ENCODE measurements around the gene GNA15.
"Not testable (repeated sequence)": the region's sequence is repeated elsewhere in the genome, so short reads cannot be mapped to it uniquely, and the experiment has no call there.

GNA15 gene, protein sequence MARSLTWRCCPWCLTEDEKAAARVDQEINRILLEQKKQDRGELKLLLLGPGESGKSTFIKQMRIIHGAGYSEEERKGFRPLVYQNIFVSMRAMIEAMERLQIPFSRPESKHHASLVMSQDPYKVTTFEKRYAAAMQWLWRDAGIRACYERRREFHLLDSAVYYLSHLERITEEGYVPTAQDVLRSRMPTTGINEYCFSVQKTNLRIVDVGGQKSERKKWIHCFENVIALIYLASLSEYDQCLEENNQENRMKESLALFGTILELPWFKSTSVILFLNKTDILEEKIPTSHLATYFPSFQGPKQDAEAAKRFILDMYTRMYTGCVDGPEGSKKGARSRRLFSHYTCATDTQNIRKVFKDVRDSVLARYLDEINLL

DNA sequence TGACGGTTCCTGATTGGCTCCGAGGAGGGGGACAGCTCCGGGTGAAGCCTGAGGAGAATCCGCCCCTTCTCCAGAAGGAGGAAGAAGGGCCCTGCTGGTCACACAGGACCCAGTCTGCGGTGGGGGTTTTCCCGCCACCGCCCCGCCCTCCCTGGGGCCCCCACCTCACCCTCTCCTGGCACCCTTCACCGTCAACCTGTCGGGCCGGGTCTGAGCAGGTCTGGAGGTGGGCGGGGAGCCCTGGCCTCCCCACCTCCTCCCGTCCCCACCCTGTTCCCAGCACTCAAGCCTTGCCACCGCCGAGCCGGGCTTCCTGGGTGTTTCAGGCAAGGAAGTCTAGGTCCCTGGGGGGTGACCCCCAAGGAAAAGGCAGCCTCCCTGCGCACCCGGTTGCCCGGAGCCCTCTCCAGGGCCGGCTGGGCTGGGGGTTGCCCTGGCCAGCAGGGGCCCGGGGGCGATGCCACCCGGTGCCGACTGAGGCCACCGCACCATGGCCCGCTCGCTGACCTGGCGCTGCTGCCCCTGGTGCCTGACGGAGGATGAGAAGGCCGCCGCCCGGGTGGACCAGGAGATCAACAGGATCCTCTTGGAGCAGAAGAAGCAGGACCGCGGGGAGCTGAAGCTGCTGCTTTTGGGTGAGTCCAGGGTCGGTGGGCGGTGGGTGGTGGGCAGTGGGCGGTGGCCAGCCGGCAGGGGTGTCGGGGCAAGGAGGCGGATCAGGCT is at the start of gene GNA15:
TSS of gene GNA15 (plus strand) at position 73 of the 723 bp plus-strand sequence. CDS start at position 491, 418 bp downstream.
- no peaks in the 10 kb centered on the region for H3K4me1 ChIP-seq (ENCODE audit: control insufficient read depth, insufficient read depth, low read length)
- H3K36me3 ChIP-seq (ENCODE audit: control insufficient read depth in 2 of 2, insufficient read depth in 1 of 2, low read length in 2 of 2) = no peaks in the 10 kb centered on the region
- no peak within 1 kb of the TSS for H3K4me3 ChIP-seq (ENCODE audit: low read depth, low read length)
- peak; percentile 61 for TF ChIP-seq KLF1 (tag by site-specific recombination; IDR thresholded peaks at IDR 0.05)
- TF ChIP-seq ZNF529 (tag by site-specific recombination; IDR thresholded peaks at IDR 0.05; ENCODE audit: insufficient replicate concordance) = no peak
- TF ChIP-seq ZBTB21 (tag by site-specific recombination; IDR thresholded peaks at IDR 0.05) = no peak
- CTCF ChIA-PET = interaction anchor here (1.2 to 2.4 kb wide), 3 partner anchors 10 to 173 kb away, joined by 3 to 13 read pairs (median 4); no protein-coding TSS in a partner anchor
- H3K9me3 ChIP-seq (ENCODE audit: control insufficient read depth, insufficient read depth, low read depth, low read length) = no peaks in the 10 kb centered on the region
- POLR2A ChIA-PET = no interaction called here
- H3K27ac ChIP-seq (ENCODE audit: extremely low read depth, low read depth, low read length) = no peak within 1 kb of the TSS

DNA sequence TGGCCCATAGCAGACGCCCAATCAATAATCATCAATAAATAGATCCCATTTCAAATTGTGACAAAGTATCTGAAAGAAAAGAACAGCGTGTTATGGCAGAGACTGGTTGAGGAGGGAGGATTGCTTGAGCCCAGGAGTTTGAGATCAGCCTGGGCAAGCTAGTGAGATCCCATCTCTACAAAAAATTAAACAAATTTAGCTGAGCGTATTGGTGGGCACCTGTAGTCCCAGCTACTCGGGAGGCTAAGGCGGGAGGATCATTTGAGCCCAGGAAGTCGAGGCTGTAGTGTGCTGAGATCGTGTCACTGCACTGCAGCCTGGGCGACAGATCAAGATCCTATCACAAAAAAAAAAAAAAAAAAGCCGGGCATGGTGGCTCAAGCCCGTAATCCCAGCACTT is 48.1 kb upstream of the GNA15 start:
- Histone ChIP-seq H3K4me3 (ENCODE audit: low read depth, low read length) (no peak overlapping the region), H3K9me3 (ENCODE audit: control insufficient read depth, insufficient read depth, low read depth, low read length) (no peaks in the 10 kb centered on the region), H3K27ac (ENCODE audit: extremely low read depth, low read depth, low read length) (no peak overlapping the region), H3K4me1 (ENCODE audit: control insufficient read depth, insufficient read depth, low read length) (no peaks in the 10 kb centered on the region), H3K36me3 (ENCODE audit: control insufficient read depth in 2 of 2, insufficient read depth in 1 of 2, low read length in 2 of 2) (no peaks in the 10 kb centered on the region)
- ChIA-PET CTCF (no interaction called here), POLR2A (interaction anchor here (0.6 kb wide), 2 partner anchors 9 to 117 kb away, joined by 4 to 8 read pairs; no protein-coding TSS in a partner anchor)
- TF ChIP-seq, protein P1, sequence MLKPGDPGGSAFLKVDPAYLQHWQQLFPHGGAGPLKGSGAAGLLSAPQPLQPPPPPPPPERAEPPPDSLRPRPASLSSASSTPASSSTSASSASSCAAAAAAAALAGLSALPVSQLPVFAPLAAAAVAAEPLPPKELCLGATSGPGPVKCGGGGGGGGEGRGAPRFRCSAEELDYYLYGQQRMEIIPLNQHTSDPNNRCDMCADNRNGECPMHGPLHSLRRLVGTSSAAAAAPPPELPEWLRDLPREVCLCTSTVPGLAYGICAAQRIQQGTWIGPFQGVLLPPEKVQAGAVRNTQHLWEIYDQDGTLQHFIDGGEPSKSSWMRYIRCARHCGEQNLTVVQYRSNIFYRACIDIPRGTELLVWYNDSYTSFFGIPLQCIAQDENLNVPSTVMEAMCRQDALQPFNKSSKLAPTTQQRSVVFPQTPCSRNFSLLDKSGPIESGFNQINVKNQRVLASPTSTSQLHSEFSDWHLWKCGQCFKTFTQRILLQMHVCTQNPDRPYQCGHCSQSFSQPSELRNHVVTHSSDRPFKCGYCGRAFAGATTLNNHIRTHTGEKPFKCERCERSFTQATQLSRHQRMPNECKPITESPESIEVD (tag by site-specific recombination; IDR thresholded peaks at IDR 0.05) = no peak
- TF ChIP-seq ZNF121 (tag by site-specific recombination; IDR thresholded peaks at IDR 0.05) = peak; percentile 92

DNA sequence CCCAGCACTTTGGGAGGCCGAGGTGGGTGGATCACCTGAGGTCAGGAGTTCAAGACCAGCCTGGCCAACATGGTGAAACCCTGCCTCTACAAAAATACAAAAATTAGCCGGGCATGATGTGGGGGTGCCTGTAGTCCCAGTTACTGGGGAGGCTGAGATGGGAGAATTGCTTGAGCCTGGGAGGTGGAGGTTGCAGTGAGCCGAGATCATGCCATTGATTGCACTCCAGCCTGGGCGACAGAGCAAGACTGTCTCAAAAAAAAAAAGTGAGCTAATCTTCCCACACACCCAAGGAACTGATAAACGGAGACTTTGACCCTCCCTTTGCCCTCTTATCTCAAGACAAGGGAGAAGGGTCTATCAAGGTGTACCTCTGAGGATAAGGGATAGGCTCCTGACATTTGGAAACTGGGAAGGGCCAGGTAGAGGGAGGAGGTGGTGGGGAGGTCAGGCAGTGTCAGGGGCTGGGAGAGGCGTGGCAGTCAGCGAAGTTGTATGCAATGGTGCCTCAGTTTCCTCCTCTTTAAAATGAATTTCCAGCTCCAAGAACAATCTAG is 46.5 kb upstream of the GNA15 start:
- H3K36me3 ChIP-seq (ENCODE audit: control insufficient read depth in 2 of 2, insufficient read depth in 1 of 2, low read length in 2 of 2); H3K9me3 ChIP-seq (ENCODE audit: control insufficient read depth, insufficient read depth, low read depth, low read length); POLR2A ChIA-PET; H3K4me1 ChIP-seq (ENCODE audit: control insufficient read depth, insufficient read depth, low read length); H3K27ac ChIP-seq (ENCODE audit: extremely low read depth, low read depth, low read length); H3K4me3 ChIP-seq (ENCODE audit: low read depth, low read length): not testable (repeated sequence)
- CTCF ChIA-PET = interaction anchor here (0.7 to 1.5 kb wide), 5 partner anchors 14 to 137 kb away, joined by 3 to 8 read pairs (median 4); no protein-coding TSS in a partner anchor

DNA sequence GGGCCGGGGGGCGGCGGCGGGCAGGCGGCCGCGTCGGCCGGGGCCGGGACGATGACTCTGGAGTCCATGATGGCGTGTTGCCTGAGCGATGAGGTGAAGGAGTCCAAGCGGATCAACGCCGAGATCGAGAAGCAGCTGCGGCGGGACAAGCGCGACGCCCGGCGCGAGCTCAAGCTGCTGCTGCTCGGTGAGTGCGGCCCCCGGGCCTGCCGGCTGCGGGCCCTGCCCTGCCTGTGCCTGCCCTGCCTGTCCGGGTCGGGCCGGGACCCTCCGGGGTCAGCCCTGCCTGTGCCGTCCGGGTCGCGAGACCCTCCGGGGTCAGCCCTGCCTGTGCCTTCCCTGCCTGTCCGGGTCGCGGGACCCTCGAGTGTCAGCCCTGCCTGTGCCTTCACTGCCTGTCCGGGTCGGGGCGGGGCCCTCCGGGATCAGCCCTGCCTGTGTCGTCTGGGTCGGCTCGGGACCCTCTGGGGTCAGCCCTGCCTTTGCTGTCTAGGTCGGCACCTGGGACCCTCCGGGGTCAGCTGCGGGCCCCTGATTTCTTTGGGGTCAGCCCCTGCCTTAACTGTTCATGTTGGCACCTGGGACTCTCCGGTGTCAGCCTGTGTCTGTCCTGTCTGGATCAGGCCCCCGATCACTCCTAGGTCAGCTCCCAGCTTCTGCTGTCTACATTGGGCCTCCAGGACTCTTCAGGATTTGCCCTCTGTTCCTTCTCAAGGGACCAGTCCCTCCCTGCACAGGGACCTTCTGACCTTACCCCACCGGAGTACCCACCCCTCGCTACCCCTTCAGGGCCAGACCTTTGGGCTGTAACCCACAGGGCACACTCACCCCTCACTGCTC is 41.0 kb upstream of the GNA15 start:
- H3K4me1 ChIP-seq (ENCODE audit: control insufficient read depth, insufficient read depth, low read length) = peaks cover 6% of the 10 kb centered on the region; the same call in 1 of the 2 replicates
- peak overlapping the region; percentile 75 for H3K27ac ChIP-seq (ENCODE audit: extremely low read depth, low read depth, low read length)
- H3K4me3 ChIP-seq (ENCODE audit: low read depth, low read length) = peak overlapping the region; percentile 78
- ChIA-PET CTCF (interaction anchor here (0.7 to 2.2 kb wide), 5 partner anchors 9 to 349 kb away, joined by 4 to 12 read pairs (median 5); no protein-coding TSS in a partner anchor), POLR2A (interaction anchor here (1.5 kb wide), 1 partner anchor 9 kb away, joined by 11 read pairs; no protein-coding TSS in a partner anchor)
- no peaks in the 10 kb centered on the region for H3K9me3 ChIP-seq (ENCODE audit: control insufficient read depth, insufficient read depth, low read depth, low read length)
- H3K36me3 ChIP-seq (ENCODE audit: control insufficient read depth in 2 of 2, insufficient read depth in 1 of 2, low read length in 2 of 2) = no peaks in the 10 kb centered on the region
- TF ChIP-seq, protein P2, sequence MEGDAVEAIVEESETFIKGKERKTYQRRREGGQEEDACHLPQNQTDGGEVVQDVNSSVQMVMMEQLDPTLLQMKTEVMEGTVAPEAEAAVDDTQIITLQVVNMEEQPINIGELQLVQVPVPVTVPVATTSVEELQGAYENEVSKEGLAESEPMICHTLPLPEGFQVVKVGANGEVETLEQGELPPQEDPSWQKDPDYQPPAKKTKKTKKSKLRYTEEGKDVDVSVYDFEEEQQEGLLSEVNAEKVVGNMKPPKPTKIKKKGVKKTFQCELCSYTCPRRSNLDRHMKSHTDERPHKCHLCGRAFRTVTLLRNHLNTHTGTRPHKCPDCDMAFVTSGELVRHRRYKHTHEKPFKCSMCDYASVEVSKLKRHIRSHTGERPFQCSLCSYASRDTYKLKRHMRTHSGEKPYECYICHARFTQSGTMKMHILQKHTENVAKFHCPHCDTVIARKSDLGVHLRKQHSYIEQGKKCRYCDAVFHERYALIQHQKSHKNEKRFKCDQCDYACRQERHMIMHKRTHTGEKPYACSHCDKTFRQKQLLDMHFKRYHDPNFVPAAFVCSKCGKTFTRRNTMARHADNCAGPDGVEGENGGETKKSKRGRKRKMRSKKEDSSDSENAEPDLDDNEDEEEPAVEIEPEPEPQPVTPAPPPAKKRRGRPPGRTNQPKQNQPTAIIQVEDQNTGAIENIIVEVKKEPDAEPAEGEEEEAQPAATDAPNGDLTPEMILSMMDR (tag by site-specific recombination; IDR thresholded peaks at IDR 0.05) = no peak
- TF ChIP-seq ZNF223 (tag by site-specific recombination; IDR thresholded peaks at IDR 0.05) (peak; percentile 71; the same call in 1 of the 2 replicates), HOXD13 (CRISPR knock-in tag; IDR thresholded peaks at IDR 0.05; ENCODE audit: borderline replicate concordance) (no peak), ZNF335 (tag by site-specific recombination; conservative IDR thresholded peaks at IDR 0.05) (peak; percentile 94), ZNF561 (tag by site-specific recombination; IDR thresholded peaks at IDR 0.05; ENCODE audit: borderline replicate concordance) (no peak)
- TF ChIP-seq, protein P3, sequence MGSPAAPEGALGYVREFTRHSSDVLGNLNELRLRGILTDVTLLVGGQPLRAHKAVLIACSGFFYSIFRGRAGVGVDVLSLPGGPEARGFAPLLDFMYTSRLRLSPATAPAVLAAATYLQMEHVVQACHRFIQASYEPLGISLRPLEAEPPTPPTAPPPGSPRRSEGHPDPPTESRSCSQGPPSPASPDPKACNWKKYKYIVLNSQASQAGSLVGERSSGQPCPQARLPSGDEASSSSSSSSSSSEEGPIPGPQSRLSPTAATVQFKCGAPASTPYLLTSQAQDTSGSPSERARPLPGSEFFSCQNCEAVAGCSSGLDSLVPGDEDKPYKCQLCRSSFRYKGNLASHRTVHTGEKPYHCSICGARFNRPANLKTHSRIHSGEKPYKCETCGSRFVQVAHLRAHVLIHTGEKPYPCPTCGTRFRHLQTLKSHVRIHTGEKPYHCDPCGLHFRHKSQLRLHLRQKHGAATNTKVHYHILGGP (tag by site-specific recombination; IDR thresholded peaks at IDR 0.05) = no peak
- TF ChIP-seq, protein P4, sequence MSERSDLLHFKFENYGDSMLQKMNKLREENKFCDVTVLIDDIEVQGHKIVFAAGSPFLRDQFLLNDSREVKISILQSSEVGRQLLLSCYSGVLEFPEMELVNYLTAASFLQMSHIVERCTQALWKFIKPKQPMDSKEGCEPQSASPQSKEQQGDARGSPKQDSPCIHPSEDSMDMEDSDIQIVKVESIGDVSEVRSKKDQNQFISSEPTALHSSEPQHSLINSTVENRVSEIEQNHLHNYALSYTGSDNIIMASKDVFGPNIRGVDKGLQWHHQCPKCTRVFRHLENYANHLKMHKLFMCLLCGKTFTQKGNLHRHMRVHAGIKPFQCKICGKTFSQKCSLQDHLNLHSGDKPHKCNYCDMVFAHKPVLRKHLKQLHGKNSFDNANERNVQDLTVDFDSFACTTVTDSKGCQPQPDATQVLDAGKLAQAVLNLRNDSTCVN (tag by site-specific recombination; optimal IDR thresholded peaks at IDR 0.05) = peak; percentile 36
- TF ChIP-seq, protein P5, sequence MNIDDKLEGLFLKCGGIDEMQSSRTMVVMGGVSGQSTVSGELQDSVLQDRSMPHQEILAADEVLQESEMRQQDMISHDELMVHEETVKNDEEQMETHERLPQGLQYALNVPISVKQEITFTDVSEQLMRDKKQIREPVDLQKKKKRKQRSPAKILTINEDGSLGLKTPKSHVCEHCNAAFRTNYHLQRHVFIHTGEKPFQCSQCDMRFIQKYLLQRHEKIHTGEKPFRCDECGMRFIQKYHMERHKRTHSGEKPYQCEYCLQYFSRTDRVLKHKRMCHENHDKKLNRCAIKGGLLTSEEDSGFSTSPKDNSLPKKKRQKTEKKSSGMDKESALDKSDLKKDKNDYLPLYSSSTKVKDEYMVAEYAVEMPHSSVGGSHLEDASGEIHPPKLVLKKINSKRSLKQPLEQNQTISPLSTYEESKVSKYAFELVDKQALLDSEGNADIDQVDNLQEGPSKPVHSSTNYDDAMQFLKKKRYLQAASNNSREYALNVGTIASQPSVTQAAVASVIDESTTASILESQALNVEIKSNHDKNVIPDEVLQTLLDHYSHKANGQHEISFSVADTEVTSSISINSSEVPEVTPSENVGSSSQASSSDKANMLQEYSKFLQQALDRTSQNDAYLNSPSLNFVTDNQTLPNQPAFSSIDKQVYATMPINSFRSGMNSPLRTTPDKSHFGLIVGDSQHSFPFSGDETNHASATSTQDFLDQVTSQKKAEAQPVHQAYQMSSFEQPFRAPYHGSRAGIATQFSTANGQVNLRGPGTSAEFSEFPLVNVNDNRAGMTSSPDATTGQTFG (tag by site-specific recombination; IDR thresholded peaks at IDR 0.05; ENCODE audit: borderline replicate concordance) = no peak
